NT2/D1 (cell line): ENCODE measurements around the gene EDDM13.

ENCODE experiments used
- YY1 ChIP-seq: IDR thresholded peaks from 2 replicates; pipeline ENCODE4 v1.6.1; 2011; ENCODE audit not compliant: insufficient read length, insufficient read depth
- ZNF274 ChIP-seq: IDR thresholded peaks from 2 replicates; pipeline ENCODE4 v1.6.1; 2011; ENCODE audit warnings: mild to moderate bottlenecking, low read depth, low read length

- TF ChIP-seq ZNF274, result no peak
- no peak for TF ChIP-seq YY1
Observed at GRCh38 chr19:56314381-56315076, 42.0 kb downstream of the EDDM13 start, which contains the start of gene ZSCAN5A.
